Measurements from ENCODE around the gene TMIE.

DNA sequence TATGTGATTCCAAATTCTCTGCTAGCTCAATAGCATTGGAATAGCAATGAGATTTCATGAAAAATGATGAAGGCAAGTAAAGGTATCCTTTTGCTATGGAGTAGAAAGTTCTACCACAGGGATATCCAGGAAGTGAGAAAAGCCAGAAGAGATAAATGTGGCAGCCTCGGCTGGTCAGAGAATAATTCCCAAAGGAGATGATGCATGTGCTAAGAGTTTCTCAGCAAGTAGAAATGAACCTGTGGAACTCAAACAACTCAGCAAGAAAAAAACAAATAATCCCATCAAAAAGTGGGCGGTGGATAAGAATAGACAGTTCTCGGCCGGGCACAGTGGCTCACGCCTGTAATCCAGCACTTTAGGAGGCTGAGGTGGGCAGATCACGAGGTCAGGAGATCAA, 45.9 kb upstream of the TMIE start:
- TF ChIP-seq RARG (CRISPR knock-in tag; IDR thresholded peaks at IDR 0.05; ENCODE audit: low read depth) (no peak), CTCF (CRISPR knock-in tag; IDR thresholded peaks at IDR 0.05) (no peak), ZNF7 (CRISPR knock-in tag; IDR thresholded peaks at IDR 0.05) (no peak), EEA1 (CRISPR knock-in tag; IDR thresholded peaks at IDR 0.05; ENCODE audit: borderline replicate concordance) (no peak), ZNF784 (CRISPR knock-in tag; IDR thresholded peaks at IDR 0.05; ENCODE audit: borderline replicate concordance) (no peak), YY1 (IDR thresholded peaks at IDR 0.05; ENCODE audit: insufficient read depth, insufficient replicate concordance, low read depth, low read length) (no peak), MAX (IDR thresholded peaks at IDR 0.05) (no peak), ZFX (CRISPR knock-in tag; IDR thresholded peaks at IDR 0.05; ENCODE audit: low read depth) (no peak), ZNF121 (CRISPR knock-in tag; IDR thresholded peaks at IDR 0.05) (no peak), POLR2AphosphoS5 (IDR thresholded peaks at IDR 0.05; ENCODE audit: low read depth, low read length) (no peak), ZNF207 (IDR thresholded peaks at IDR 0.05; ENCODE audit: borderline replicate concordance) (no peak), MYC (CRISPR knock-in tag; IDR thresholded peaks at IDR 0.05; ENCODE audit: borderline replicate concordance) (no peak)
